Body of pancreas (tissue), 4 donors: ENCODE measurements around the gene A2M.

ENCODE experiments used
- CTCF ChIP-seq, 7 experiments: fragments of 450-650 bp in 4 of 7; fragments of 200-600 bp in 3 of 7; sonication (generic) in 3 of 7; IDR thresholded peaks; one replicate each; pipeline ENCODE4 v1.5.1; 2016 to 2019; ENCODE audit warnings: antibody characterized with exemption in 7 of 7
- POLR2A ChIP-seq, 3 donors: fragments of 450-650 bp; IDR thresholded peaks; one replicate each; pipeline ENCODE4 v1.6.1; 2016; ENCODE audit warnings: antibody characterized with exemption in 3 of 3, mild to moderate bottlenecking in 2 of 3

DNA sequence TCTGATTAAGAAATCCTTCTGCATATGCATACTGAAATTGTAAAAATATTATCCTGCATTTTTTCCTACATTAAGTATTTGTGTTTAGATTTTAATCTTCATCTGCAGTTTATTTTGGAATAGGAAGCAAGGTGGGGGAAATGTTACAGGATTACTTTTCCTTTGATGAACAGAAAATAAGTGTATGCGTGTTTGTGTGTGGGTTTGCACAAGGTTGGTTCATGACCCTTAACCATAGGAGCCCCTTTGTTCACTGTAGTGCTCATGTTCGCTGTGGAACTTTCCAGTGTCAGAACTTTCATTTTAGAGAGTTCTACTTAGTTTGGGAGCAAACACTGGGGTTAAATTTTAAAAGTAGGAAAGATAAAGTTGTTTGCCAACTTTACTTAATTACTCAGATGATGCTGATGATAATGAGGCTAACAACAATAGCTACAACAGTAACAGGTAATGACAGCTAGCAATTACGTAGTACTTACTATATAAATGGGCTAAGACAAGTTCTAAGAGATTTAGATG lies 6.4 kb upstream of the A2M start:
- no peak for TF ChIP-seq CTCF (IDR thresholded peaks at IDR 0.05)
- no peak for TF ChIP-seq POLR2A (IDR thresholded peaks at IDR 0.05)
